Skeletal muscle tissue (tissue), 4 donors: Measurements from ENCODE around the gene SLC34A3. TPM values are rescaled to one million over a fixed set of nuclear protein-coding genes. Genes with fewer than 3 reads are reported as not detected.
A peak's percentile ranks its signal among the peaks of the same experiment; 100 is the strongest.

Experiments
- H3K27ac ChIP-seq: one replicate; pipeline ENCODE4 v1.7.0; 2013; ENCODE audit warnings: mild to moderate bottlenecking, low read depth, low read length, inconsistent platforms
- H3K27me3 ChIP-seq, 3 donors: one replicate each; pipeline ENCODE4 v1.7.0; 2013; ENCODE audit warnings: low read length in 3 of 3; ENCODE audit not compliant: control insufficient read depth in 3 of 3, insufficient read depth in 3 of 3
- H3K36me3 ChIP-seq, 3 donors: one replicate each; pipeline ENCODE4 v1.7.0; 2013; ENCODE audit warnings: low read length in 3 of 3; ENCODE audit not compliant: control insufficient read depth in 3 of 3, insufficient read depth in 3 of 3
- H3K4me1 ChIP-seq, 3 donors: one replicate each; pipeline ENCODE4 v1.7.0; 2013; ENCODE audit warnings: low read length in 3 of 3, mild to moderate bottlenecking in 3 of 3; ENCODE audit not compliant: control insufficient read depth in 3 of 3, insufficient read depth in 3 of 3
- H3K4me3 ChIP-seq, 3 donors: one replicate each; pipeline ENCODE4 v1.7.0; 2013; ENCODE audit warnings: low read length in 3 of 3
- H3K9ac ChIP-seq, 3 donors: one replicate each; pipeline ENCODE4 v1.7.0; 2013; ENCODE audit warnings: low read length in 3 of 3, mild to moderate bottlenecking in 3 of 3, moderate library complexity in 2 of 3, low read depth in 1 of 3
- H3K9me3 ChIP-seq, 3 donors: one replicate each; pipeline ENCODE4 v1.7.0; 2013; ENCODE audit warnings: low read length in 3 of 3; ENCODE audit not compliant: control insufficient read depth in 3 of 3
- total RNA-seq: library from RNA; depleted of rRNA; stranded (reverse); fragments of >200 nt; gene quantifications from one replicate; pipeline ENCODE4 v1.2.3, GENCODE V29; 2014
- donor health status: Osteomylitis.

The SLC34A3 gene
- total RNA-seq, 1 donor from 2014 or later, result not detected

DNA sequence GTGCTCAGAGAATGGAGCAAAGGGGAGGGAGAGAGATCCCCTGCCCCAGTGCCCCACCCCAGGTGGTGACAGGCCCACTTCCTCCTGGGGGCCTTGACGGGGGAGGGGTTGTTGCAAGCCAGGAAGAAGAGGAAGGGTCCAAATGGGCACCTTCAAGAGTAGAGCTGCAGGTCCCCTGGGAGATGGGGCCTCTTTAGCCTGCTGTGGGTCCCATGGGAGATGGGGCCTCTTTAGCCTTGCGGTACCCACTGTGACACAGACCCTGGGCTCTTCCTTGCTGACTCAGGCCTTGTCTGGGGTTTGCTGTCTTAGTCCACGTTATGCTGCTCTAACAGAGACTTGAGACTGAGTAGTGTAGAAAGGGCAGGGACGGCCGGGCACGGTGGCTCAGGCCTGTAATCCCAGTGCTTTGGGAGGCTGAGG is 37.2 kb downstream of the SLC34A3 start:
- Histone ChIP-seq H3K27me3 (peaks cover 0 to 6% (median 0%) of the 10 kb centered on the region in 3 donors), H3K9ac (peak overlapping the region in 1 of 3 donors; percentile 63), H3K4me1 (peaks cover 14 to 32% (median 27%) of the 10 kb centered on the region in 3 donors), H3K27ac (peak overlapping the region; percentile 34), H3K4me3 (peak overlapping the region in 2 of 3 donors; percentile 83 to 86), H3K36me3 (peaks cover 36 to 49% (median 46%) of the 10 kb centered on the region in 3 donors), H3K9me3 (no peaks in the 10 kb centered on the region)

DNA sequence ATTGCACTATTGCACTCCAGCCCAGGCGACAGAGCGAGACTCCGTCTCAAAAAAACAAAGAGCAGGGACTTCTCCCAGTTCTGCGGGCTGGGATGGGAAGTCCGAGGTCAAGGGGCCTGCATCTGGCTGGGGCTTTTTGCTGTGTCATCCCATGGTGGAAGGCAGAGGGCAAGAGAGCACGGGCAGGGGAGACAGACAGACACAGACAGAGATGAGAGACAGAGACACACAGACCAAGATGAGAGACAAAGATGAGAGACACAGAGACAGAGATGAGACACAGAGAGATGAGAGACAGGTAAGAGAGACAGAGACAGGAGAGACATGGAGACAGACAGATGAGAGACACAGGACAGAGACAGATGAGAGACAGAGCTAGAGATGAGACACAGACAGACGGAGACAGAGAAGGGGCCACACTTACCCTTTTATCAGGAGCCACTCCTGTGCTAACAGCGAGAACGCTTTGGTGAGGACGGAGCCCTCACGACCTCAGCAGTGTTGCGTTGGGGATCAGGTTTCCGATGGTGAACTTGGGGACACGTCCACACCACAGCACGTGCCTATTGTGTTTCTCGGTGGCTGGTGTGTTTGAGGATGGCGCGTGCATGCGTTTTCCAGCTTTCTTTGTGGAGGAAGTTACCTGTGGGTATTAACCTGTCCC is 38.0 kb downstream of the SLC34A3 start:
- Histone ChIP-seq H3K36me3 (peaks cover 39 to 51% (median 43%) of the 10 kb centered on the region in 3 donors), H3K9ac (peak overlapping the region; percentile 14 to 79 (median 64)), H3K9me3 (no peaks in the 10 kb centered on the region), H3K4me1 (peaks cover 14 to 32% (median 28%) of the 10 kb centered on the region in 3 donors), H3K4me3 (peak overlapping the region; percentile 69 to 86 (median 83)), H3K27ac (peak overlapping the region; percentile 34), H3K27me3 (peaks cover 0 to 6% (median 0%) of the 10 kb centered on the region in 3 donors)

DNA sequence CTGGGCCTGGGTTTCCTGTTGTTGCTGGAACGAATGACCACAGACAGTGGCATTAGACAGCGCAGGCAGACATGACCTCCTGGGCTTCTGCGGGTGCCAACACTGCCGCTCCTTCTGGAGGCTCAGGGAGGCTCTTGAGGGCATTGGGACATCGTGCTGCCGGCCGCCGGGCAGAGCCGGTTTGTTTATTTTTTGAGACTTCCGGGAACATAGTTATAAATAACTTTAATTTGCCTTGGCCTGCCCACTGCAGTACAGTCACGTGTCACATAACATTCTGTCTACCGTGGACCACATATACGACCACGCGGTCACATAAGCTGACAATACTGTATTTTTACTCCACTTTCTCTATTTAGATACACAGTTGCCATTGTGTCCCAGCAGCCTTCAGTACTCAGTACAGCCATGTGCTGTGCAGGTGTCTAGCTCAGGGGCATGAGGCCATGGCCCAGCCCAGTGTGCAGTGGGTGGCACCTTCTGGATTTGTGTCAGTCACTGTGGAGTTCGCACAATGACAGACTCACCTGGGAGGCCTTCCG is 38.6 kb downstream of the SLC34A3 start:
- Histone ChIP-seq H3K4me3 (peak overlapping the region; percentile 69 to 86 (median 83)), H3K27ac (peak overlapping the region; percentile 34), H3K9me3 (no peaks in the 10 kb centered on the region), H3K36me3 (peaks cover 36 to 47% (median 39%) of the 10 kb centered on the region in 3 donors), H3K27me3 (peaks cover 0 to 10% (median 2%) of the 10 kb centered on the region in 3 donors), H3K9ac (peak overlapping the region; percentile 14 to 79 (median 64)), H3K4me1 (peaks cover 14 to 34% (median 32%) of the 10 kb centered on the region in 3 donors)

DNA sequence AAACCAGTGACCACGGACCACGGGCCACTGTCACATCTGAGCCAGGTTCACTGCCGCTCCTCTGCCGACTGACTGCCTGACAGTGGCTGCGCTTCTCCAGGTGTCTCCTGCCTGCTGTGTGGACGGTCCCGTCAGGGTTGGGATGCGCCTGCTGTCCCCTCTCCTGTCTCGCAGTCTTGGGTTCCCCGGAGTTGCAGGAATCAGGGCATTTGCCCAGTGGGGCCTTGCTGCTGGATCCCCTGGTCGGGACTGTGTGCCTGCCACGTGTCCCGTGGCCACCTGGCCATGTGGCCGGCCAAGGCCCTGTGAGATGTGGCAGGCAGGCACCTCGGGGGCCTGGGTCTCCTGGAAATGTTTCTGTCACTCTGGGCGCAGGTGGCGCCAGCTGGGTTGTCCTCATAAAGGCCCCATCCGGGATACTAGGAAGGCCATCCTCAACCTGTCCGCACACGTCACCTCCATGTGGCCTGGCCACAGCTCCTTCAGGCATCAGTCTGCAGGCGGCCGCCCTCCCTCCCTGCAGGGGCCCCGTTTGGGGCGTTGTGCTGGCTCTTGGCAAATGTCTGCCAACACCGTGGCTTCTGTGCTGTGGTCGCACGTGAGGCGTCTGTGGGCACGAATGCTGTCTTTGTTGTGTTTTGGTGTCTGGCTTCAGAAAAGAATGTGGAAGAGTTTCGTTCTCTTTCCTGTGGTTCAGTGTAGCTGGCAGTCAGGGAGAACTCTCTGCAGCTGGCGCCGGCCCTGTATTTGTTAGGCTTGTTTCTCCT is 40.4 kb downstream of the SLC34A3 start:
- no peak overlapping the region for H3K4me3 ChIP-seq
- peaks cover 3 to 13% (median 10%) of the 10 kb centered on the region in 3 donors for H3K27me3 ChIP-seq
- H3K36me3 ChIP-seq, result peaks cover 29 to 39% (median 30%) of the 10 kb centered on the region in 3 donors
- peaks cover 19 to 42% (median 38%) of the 10 kb centered on the region in 3 donors for H3K4me1 ChIP-seq
- no peak overlapping the region for H3K9ac ChIP-seq
- H3K27ac ChIP-seq, result no peak overlapping the region
- H3K9me3 ChIP-seq, result no peaks in the 10 kb centered on the region

DNA sequence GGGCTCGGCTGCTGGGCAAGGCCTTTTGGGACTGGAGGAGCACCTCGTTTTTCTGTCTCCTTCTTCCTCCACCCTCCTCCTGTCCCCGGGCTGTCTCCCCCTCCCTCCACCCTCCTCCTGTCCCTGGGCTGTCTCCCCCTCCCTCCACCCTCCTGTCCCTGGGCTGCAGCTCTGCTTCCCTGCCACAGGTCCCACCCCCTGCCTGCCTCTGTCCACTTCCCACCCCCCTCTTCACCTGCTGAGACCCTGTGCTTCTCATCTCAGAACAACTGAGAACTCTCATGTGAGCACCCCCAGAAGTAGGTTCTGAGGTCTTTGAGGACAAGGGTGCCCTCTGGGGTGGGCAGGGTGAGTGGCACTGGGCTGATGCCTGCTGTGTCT is 41.0 kb downstream of the SLC34A3 start:
- peaks cover 3 to 15% (median 12%) of the 10 kb centered on the region in 3 donors for H3K27me3 ChIP-seq
- H3K9ac ChIP-seq, result no peak overlapping the region
- H3K36me3 ChIP-seq, result peaks cover 28 to 34% (median 28%) of the 10 kb centered on the region in 3 donors
- H3K27ac ChIP-seq, result no peak overlapping the region
- H3K4me3 ChIP-seq, result no peak overlapping the region
- no peaks in the 10 kb centered on the region for H3K9me3 ChIP-seq
- H3K4me1 ChIP-seq, result peaks cover 25 to 47% (median 40%) of the 10 kb centered on the region in 3 donors

DNA sequence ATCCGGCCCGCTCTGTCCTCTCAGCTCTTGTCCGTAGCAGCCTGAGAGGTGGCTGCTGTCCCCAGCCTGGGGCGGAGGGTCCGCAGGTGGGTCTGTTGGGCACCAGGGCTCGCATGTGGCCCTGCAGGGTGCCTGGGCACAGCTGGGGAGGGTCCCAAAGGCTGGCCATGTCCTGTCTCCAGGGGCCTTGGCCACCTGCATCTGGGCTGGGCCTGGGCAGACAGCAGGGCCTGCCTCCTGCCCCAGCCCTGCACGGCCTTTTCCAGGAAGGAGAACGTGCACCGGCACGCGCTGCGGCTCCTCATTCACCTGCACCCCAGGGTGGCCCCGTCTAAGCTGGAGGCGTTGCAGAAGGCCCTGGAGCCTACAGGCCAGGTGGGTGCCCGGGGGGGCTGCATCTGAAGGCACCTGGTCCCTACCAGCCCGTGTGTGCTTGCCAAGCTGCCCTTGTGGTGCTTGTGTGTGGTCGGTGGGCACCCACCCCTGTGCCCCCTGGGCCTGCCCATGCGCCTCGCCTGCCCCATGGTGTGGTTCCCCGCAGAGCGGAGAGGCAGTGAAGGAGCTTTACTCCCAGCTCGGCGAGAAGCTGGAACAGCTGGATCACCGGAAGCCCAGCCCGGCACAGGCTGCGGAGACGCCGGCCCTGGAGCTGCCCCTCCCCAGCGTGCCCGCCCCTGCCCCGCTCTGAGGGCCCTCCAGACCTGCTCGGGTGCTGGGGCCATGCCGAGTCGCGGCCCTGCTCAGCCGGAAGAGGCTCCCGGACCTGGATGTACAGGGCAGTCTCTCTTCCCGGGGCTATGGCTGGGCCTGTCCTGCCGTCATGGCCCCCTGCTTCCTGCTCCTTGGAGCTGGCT is 41.8 kb downstream of the SLC34A3 start:
- H3K9ac ChIP-seq, result no peak overlapping the region
- H3K9me3 ChIP-seq, result no peaks in the 10 kb centered on the region
- peaks cover 22 to 29% (median 25%) of the 10 kb centered on the region in 3 donors for H3K36me3 ChIP-seq
- peaks cover 33 to 55% (median 47%) of the 10 kb centered on the region in 3 donors for H3K4me1 ChIP-seq
- no peak overlapping the region for H3K27ac ChIP-seq
- H3K27me3 ChIP-seq, result peaks cover 6 to 19% (median 17%) of the 10 kb centered on the region in 3 donors
- H3K4me3 ChIP-seq, result no peak overlapping the region

- Histone ChIP-seq H3K9me3 (no peaks in the 10 kb centered on the region), H3K36me3 (peaks cover 22 to 24% (median 22%) of the 10 kb centered on the region in 3 donors), H3K9ac (no peak overlapping the region), H3K27ac (no peak overlapping the region), H3K4me3 (no peak overlapping the region), H3K27me3 (peaks cover 9 to 25% (median 17%) of the 10 kb centered on the region in 3 donors), H3K4me1 (peaks cover 35 to 50% (median 45%) of the 10 kb centered on the region in 3 donors)
Measured at GRCh38 chr9:137273095-137273490, 42.4 kb downstream of the SLC34A3 start.

DNA sequence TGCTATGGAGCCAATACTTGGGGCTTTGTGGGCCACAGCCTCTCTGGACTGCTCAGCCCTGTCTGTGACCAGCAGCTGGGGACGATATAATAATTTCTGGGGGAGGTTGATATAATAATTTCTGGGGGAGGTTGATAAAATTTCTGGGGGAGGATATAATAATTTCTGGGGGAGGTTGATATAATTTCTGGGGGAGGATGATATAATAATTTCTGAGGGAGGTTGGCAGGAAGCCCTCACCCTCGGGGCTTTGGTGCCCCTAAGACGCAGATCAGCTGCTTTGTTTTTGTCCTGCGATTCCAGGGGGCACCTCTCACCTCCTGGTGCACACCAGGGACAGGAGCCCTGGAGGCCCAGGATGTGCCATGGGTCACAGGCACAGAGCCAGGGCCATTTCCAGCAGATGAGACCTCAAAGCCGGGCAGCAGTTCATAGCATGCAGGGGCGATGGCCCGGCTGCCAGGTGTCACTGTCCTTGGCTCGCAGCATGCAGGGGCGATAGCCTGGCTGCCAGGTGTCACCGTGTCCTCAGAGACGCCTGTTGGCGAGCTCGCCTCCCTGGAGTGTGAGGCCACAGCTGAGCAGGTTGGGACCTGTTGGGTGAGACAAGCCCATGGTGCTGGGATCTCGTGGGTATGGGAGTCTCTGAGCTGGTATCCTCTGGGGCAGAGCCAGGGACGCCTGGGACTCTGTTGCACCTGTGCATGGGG is 43.1 kb downstream of the SLC34A3 start:
- Histone ChIP-seq H3K9ac (peak overlapping the region in 1 of 3 donors; percentile 45), H3K27me3 (peaks cover 13 to 27% (median 17%) of the 10 kb centered on the region in 3 donors), H3K27ac (no peak overlapping the region), H3K9me3 (no peaks in the 10 kb centered on the region), H3K4me3 (no peak overlapping the region), H3K4me1 (peaks cover 30 to 44% (median 38%) of the 10 kb centered on the region in 3 donors), H3K36me3 (peaks cover 21 to 24% (median 22%) of the 10 kb centered on the region in 3 donors)

- Histone ChIP-seq H3K27me3 (peaks cover 24 to 41% (median 26%) of the 10 kb centered on the region in 3 donors), H3K27ac (no peak overlapping the region)
Measured at GRCh38 chr9:137275203-137275587, 44.5 kb downstream of the SLC34A3 start.

More at GRCh38 chr9:137275203-137275587, 44.5 kb downstream of the SLC34A3 start:
- H3K9me3 ChIP-seq, result no peaks in the 10 kb centered on the region
- no peak overlapping the region for H3K9ac ChIP-seq
- peaks cover 21 to 32% (median 26%) of the 10 kb centered on the region in 3 donors for H3K4me1 ChIP-seq
- H3K4me3 ChIP-seq, result no peak overlapping the region
- H3K36me3 ChIP-seq, result peaks cover 16 to 22% (median 21%) of the 10 kb centered on the region in 3 donors
